Activated T-cell treated with anti-CD3 and anti-CD28 coated beads for 1 hour (primary cell): ENCODE measurements around the gene STOM.
"Not testable (repeated sequence)": the region's sequence is repeated elsewhere in the genome, so short reads cannot be mapped to it uniquely, and the experiment has no call there.

ENCODE experiments used
- DNase-seq: peaks from one replicate; pipeline ENCODE4 v3.0.0-alpha.2; 2020; ENCODE audit warnings: low read depth

Gene STOM

DNA sequence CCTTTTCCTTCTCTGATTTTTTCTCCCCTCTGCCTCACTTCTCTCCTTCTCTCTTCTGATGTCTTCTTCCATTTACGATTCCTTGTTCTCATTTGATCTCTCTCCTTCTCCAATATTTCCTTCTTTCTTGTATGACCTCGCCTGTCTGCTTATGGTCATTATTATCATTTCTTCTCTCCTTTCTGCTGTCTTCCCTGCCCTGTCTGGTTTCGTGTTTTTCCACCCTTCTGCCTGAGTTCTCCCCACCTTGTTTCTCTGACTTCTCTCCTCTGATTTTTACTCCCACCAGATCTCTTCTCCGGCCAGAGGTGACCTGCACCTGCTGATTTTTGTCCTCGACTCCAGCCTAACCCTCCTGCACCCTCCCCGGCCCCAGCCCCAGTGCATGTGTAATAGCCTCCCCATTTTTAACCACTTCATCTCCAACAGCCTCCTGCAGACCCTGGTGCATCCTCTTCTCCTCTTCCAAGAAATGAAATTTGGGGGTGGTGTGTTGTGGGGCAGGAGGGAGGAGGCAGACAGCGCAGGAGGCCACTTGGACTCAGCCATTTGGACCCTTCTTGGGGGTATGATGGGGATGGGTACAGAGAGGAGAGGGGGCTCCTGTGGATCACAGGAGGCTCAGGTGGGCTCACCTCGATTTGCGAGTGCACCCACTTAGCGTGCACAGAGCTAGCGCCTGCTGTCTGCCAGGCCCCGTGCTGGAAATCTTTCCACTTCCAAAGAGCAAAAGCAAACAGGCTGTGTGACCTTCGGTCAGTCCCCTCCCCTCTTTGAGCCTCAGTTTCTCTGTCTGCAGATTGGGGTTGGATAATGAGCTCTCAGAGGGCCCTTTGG, 69.5 kb downstream of the STOM start:
- no peak for DNase-seq

DNA sequence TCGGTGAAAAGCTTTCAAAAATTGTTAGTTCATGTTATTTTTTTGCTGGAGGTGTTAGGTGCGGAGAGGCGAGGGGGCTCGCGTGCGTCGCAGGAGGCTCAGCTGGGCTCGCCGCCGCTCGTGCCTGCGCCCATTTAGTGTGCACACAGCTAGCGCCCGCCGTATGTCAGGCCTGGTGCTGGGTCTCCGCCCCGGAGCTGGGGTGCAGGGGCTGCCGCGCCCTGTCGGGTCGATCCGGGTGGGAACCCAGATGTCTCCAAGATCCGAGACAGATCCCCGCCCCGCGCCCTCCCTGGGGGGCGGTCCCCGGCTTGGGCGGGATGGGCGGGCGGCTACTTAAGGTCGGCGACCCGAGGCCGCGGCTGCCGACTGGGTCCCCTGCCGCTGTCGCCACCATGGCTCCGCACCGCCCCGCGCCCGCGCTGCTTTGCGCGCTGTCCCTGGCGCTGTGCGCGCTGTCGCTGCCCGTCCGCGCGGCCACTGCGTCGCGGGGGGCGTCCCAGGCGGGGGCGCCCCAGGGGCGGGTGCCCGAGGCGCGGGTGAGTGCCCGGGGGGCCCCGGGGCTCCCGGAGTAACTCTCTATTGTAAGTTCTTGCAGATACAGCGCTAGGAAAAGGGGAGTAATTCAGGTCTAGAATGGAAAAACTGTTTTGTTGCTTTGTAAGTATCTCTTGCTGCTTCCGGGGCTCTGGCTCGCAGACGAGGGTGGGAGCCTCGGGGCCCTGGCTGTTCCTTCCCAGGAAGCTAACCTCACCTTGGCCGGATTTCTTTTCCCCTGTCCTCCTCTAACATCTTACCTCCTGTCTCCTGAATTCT, 70.4 kb downstream of the STOM start:
- no peak for DNase-seq

DNA sequence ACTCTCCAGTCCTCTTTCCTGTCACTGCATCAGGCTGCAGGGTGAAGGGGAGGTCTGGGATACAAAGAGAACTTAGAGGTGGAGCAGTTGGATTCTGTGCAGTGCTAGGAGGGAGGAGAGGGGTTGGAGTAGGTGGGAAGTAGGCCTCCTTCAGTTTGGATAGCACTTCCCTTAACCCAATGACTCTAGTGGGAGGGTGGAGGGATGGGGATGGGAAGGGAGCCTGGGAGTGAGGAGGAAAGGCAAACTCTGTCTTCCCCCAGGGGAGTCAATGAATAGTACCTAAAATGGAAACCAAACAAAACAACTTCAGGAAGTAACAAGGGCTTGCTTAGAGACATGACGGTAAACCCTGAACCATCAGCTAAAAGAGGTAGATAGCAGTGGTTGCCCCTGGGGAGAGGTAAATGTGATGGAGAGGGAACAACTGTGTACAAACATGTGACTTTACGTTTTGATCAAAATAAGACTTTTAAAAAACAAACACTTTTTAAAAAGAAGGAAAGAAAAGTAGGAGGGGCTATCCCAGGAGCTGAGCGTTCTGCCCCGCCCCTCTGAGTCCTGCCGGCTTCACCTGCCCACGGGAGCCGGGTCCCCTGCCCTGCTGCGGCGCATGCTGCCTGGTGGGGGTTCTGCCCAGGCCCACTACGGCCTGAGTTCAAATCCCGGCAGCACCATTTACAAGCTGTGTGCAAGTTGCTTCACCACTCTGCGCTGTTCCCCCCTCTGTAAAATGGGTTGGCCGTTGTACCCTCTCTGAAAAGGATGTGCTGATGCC, 71.2 kb downstream of the STOM start:
- DNase-seq: no peak

DNA sequence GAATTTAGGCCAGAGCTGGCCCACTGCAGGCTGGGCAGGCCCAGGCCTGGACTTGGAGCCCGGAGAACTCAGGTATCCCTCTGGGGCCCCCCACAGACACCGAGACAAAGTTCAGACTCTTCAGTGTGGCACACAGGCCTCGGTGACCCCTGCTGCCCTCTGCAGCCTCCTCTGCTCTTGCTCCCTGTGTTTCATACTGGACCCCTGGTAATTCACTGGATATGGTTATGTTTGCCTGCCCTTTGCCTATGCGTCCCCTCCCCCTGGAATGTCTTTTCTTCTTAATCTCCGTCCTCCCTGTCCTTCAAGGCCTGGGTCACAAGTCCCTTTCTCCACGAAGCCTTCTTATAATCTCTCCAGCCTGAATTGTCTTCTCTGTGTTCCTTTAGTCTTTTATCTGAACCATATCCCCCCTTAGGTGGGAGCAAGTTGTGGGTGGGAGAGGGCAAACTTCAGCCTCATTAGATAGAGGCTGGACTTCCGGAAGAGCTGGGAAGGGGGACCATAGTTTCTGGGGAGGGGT, 72.0 kb downstream of the STOM start:
- DNase-seq: no peak

DNA sequence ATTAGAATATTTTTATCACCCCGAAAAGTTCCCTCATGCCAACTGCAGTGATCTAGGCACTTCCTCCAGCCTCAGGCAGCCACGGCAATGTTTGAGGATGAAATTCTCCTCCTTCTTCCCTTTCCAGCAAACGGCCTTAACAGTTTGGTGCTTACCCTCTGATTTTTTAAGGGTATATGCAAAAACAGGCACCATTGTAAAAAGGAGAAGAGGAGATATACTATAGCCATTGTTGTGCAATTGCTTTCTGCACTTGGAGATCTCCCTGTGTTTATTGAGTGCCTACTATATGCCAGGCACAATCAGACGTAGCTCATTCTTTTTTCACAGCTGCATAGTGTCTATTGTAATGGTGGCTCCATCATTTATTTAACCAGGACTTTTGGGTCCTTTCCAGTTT, 72.7 kb downstream of the STOM start:
- no peak for DNase-seq

DNA sequence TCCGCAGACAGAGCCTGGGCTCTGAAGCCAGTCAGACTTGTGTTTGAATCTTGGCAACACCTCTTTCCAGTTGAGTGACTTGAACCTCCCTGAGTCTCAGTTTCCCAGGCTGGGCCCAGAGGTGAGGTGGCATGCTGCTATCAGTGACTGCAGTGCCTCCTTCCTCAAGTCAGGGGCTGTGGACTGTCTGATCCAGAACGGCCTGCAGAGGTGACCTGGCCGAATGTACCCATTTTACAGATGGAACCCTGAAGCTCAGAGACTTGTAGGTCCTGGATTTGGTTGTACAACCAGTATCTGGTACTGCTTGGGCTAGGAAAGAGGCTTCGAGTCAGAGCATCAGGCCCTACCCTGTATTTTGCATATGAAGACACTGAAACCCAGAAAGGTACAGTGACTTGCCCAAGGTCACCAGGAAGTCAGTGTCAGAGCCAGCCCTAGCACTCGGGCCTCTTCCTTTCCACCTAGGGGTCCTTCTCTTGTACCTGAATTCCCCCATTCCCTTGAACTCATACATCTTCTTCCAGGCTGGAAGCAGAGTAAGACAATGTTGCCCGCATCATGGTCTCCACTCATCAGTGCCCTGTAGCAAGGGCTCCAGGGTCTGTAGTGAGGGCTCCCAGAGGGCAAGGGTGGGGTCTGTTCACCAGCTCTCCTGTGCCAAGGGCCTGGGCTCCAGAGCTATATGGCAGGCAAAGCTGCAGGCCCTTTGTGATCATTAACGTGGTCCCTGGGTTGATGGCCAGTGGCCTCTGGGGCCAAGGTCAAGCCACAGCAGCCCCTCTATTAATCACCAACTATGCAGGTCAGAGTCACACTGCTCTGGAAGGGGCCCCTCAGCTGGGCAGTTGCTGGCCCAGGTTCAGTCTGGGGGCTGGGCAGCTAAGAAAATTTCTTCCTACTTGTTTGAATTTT, 73.6 kb downstream of the STOM start:
- no peak for DNase-seq

DNA sequence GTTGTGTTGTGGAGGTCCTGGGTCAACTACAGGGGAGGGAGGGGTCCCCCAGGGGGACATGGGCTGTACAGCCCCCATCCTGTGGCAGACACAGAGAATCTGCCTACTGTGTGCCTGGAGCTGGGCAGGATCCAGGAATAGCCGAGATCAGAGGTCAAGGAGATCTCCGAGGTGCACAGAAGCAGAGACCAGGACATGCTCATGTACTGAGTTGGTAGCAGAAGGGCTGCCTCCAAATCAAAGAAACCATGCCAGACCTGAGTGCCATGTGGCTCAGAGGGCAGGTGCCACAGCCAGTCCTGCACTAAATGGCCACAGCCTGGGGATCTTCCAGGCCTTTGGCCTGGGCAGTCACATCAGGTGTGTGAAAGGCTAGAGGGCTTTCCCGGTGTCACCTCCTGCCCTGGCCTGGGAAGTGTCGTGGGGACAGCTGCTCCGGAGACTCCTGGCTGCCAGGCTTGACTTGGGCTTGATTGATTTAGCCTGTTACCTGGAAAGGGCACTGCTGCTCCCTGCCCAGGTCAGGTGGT, 74.3 kb downstream of the STOM start:
- no peak for DNase-seq

DNA sequence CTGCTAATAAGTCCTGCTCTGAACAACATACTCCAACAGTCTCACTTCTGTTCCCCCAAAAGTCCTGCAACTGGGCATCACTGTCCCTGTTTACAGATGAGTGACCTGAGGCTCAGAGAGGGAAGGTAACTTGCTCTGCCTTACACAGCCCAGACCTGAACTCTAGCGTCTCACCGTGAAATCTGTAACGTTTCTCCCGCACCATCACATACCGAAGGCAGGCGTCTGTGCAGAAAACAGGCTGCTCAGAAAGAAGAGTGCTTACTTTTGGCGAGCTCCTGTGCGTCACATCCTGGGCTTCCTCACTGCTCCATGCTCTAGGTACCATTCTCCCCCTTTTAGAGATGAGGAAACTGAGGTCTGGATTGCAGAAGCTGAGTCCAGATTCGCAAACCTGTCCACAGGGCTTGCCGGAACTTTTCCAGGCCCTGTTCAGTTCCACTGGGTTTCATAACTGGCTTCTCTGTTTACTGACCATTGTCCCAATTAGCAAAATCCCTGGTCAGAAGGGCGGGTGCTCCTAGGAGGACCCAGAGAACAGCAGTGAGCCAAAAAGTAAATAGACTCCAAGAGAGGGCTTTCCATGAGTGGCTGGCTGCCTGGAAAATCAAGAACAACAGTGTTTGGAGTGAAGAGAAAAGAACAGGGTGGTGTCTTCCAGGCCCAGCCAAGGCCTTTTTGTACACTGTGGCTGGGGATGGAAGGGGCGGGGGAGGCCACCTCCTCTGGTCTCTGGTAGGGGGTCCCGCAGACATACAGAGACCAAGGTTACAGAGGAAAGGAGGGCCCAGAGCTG, 75.0 kb downstream of the STOM start:
- DNase-seq: no peak

DNA sequence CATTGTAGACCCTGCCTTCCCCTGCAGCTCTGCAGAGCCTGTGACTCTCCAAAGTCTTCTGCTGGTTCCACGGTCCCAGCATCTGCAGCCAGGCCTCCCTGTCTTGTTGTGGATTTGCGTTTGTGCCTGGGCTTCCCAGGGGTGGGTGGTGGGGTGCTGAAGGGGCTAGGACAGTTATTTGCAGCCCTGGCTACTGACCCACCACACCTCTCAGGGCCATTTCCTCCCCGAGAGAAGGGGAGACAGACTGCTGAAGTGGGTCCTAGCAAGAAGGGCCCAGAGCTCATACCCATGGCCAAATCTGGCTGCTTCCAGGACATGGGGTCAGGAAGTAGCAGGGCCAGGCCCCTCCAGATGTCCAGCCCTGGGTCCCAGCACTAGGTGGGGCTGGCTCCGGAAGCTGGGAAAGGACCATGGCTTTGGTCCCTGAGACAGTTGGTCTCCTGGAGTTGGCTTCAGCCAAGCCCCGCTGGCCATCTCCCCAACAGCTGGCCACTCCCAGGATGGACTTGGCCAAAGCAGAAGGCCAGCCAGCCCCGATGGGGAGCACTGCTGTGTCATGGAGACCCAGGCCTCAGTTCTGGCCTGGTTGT, 75.8 kb downstream of the STOM start:
- DNase-seq: no peak

DNA sequence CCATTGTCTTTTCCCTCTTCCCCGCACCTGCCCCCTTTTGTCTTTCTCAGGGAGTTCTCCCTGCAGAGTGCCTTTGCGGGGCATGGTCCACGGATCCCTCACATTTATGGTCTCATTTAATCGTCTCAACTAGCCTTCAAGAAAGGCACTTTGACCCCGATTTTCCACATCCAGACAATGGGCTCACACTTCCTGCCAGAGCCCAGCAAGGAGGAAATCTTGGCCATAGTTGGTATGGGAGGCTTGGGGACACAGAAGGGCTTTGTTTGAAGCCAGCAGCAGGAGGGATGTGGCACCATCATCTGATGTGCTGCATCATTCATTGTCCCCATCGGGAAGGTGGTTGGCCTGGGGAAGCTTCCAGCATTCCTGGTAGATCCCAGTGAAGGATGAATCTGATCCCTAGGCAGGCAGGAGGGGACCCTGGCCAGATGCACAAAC, 77.2 kb downstream of the STOM start:
- no peak for DNase-seq

DNA sequence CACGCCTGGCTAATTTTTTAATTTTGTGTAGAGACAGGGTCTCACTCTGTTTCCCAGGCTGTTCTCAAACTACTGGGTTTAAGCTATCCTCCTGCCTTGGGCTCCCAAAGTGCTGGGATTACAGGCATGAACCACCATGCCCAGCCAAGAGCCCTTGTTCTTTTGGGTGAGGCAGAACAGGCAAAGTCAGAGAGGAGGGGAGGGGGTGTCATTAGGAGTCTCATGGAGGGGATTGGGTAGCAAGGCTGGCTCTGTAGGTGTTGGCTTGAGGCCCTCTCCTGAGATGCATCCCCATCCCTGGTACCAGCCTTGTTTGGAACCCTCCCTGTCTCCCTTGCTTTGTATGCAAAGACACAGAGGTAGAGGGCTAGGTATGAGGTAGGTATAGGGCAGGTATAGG, 78.0 kb downstream of the STOM start:
- DNase-seq: no peak

DNA sequence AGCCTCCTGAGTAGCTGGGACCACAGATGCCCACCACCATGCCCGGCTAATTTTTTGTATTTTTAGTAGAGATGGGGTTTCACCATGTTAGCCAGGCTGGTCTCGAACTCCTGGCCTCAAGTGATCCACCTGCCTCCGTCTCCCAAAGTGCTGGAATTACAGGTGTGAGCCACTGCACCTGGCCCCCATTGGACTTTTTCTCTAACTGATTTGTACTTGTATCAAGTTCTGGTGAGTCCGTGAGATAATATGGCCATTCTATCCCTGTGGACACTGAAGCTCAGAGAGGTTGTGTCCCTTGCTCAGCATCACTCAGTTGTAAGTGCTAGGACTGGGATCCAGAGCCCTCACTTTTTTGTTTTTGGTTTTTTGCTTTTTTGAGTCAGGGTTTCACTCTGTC, 78.5 kb downstream of the STOM start:
- not testable (repeated sequence) for DNase-seq

DNA sequence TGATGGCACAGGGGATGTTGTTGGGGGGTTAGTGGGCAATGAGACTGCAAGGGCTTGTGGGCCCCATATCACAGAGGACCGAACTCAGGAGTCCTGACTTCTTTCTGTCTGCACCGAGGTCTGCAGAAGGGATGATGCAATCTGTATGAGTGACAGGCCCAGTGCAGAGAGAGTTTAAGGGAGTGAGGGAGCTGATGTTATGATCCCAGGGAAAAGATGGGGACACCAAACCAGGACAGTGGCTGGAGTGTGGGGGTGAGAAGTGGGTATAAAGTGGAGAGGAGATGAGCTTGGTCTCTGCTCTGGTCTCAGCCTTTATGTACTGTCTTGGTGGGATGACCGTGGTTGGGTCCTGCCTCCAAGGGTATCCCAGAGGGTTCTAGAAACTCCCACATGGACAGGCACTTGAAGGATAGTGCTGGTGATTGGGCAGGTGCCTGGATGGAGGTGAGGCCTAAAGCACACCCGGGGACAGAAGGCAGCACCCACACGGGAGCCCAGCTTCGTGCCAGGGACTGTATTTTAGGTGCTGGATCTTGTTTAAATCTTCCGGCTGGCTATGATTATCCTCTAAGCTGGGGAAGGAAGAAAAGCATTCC, 80.2 kb downstream of the STOM start:
- DNase-seq: no peak

DNA sequence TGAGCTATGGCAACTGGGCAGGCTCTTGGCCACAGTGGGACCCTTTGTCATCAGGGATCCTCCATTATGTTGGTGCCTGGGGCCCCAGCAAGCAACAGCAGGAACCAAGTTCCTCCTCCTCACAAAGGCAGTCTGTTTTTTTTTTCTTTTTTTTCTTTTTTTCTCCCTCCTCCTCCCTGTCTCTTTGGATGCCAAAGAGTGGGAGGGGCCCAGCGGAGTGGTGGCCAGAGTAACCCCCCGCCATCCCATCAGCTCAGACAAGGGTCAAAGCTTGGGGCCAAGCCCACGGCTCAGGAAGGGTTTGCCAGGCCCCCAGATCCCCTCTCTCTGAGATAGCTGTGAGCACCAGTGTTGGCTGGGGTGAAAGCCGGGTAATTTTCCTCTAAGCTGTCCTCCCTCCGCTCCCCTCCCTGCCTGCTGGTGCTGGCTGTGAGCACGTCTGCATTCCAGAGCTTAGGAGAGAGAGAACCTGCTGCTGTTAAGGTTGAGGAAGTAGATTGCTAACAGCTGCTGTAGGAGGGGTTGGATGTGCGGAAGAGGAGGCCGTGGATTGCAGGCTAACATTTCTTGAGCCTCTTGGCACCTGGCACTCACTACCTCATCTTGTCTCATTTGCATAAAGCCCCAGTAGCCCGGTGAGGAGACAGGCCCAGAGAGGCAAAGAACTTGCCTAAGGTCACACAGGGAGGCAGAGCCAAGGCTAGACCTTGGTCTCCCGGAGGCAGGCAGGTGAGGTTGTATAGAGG, 80.9 kb downstream of the STOM start:
- no peak for DNase-seq
